HG03025 (cell line): ENCODE results near the gene NONO.
"Not testable (repeated sequence)": the region's sequence is repeated elsewhere in the genome, so short reads cannot be mapped to it uniquely, and the experiment has no call there.

ENCODE experiments used
- ATAC-seq: cut with Tn5 transposase; IDR thresholded peaks from one replicate; pipeline ENCODE4 v1.9.1; 2021; ENCODE audit warnings: mild to moderate bottlenecking, moderate library complexity; ENCODE audit not compliant: unreplicated experiment, low FRiP score

The NONO gene

GRCh38 chrX:71283403-71284143 is at the start of gene NONO:
NONO (plus strand) TSS chrX:71283635; CDS start chrX:71290638, 7,003 bp downstream.
- ATAC-seq = peak; percentile 81

- no peak for ATAC-seq
Measured at GRCh38 chrX:71235482-71235881, 48.0 kb upstream of the NONO start.

- ATAC-seq = no peak
Measured at GRCh38 chrX:71236836-71237235, 46.6 kb upstream of the NONO start.

- no peak for ATAC-seq
Measured at GRCh38 chrX:71239781-71240180, 43.7 kb upstream of the NONO start.

GRCh38 chrX:71241301-71241700 is 42.1 kb upstream of the NONO start:
- no peak for ATAC-seq

GRCh38 chrX:71244359-71245128 is 38.9 kb upstream of the NONO start:
- ATAC-seq = no peak

- no peak for ATAC-seq
Measured at GRCh38 chrX:71245159-71245558, 38.3 kb upstream of the NONO start.

- ATAC-seq = no peak
Measured at GRCh38 chrX:71250841-71251240, 32.6 kb upstream of the NONO start.

GRCh38 chrX:71251466-71251973 is 31.9 kb upstream of the NONO start:
- no peak for ATAC-seq

- no peak for ATAC-seq
Measured at GRCh38 chrX:71252221-71252620, 31.2 kb upstream of the NONO start.

GRCh38 chrX:71253253-71254091 is 30.0 kb upstream of the NONO start:
- no peak for ATAC-seq

GRCh38 chrX:71254092-71254963 is 29.1 kb upstream of the NONO start, which contains the start of gene ZMYM3:
ZMYM3 (minus strand) TSS chrX:71254140; CDS start chrX:71253255, 885 bp downstream.
- peak; percentile 76 for ATAC-seq

GRCh38 chrX:71256051-71256450 is 27.4 kb upstream of the NONO start:
- no peak for ATAC-seq

- no peak for ATAC-seq
Measured at GRCh38 chrX:71256856-71257255, 26.6 kb upstream of the NONO start.

- not testable (repeated sequence) for ATAC-seq
Measured at GRCh38 chrX:71268624-71269023, 14.8 kb upstream of the NONO start.

GRCh38 chrX:71269801-71270395 is 13.5 kb upstream of the NONO start:
- ATAC-seq = no peak

- ATAC-seq = not testable (repeated sequence)
Measured at GRCh38 chrX:71272313-71272712, 11.1 kb upstream of the NONO start.

GRCh38 chrX:71281300-71281699 is 2.1 kb upstream of the NONO start:
- not testable (repeated sequence) for ATAC-seq
